Upper lobe of left lung (tissue), 6 donors: ENCODE measurements around the gene GOLM1. TPM values are rescaled to one million over a fixed set of nuclear protein-coding genes. Genes with fewer than 3 reads are reported as not detected.

Experiments used
- ATAC-seq, 2 donors: fragments of 200-7000 bp; cut with Tn5 transposase; one replicate each; pipeline ENCODE4 v1.9.1; 2022; ENCODE audit warnings: mild to moderate bottlenecking in 2 of 2, moderate library complexity in 2 of 2; ENCODE audit not compliant: low FRiP score in 2 of 2
- DNase-seq, 2 donors: peaks; one replicate each; pipeline ENCODE4 v3.0.0-alpha.2; 2019 to 2020
- H3K27ac ChIP-seq, 4 donors: fragments of 200-600 bp; sonication (generic); one replicate each; pipeline ENCODE4 v1.5.1; 2016 to 2019
- H3K27me3 ChIP-seq, 4 donors: fragments of 200-600 bp; sonication (generic); one replicate each; pipeline ENCODE4 v1.5.1; 2017 to 2019
- H3K36me3 ChIP-seq, 4 donors: fragments of 200-600 bp; sonication (generic); one replicate each; pipeline ENCODE4 v1.5.1; 2016 to 2019
- H3K4me1 ChIP-seq, 4 donors: fragments of 200-600 bp; sonication (generic); one replicate each; pipeline ENCODE4 v1.5.1; 2018 to 2019
- H3K4me3 ChIP-seq, 4 donors: fragments of 200-600 bp; sonication (generic); one replicate each; pipeline ENCODE4 v1.5.1; 2017 to 2019; ENCODE audit warnings: mild to moderate bottlenecking in 2 of 4, moderate library complexity in 1 of 4
- H3K9me3 ChIP-seq, 4 donors: fragments of 200-600 bp; sonication (generic); one replicate each; pipeline ENCODE4 v1.5.1; 2018 to 2019
- CTCF ChIP-seq, 6 experiments: fragments of 450-650 bp in 4 of 6; fragments of 200-600 bp in 2 of 6; sonication (generic) in 2 of 6; IDR thresholded peaks; one replicate each; pipeline ENCODE4 v1.5.1; 2016 to 2019; ENCODE audit warnings: antibody characterized with exemption in 6 of 6
- EP300 ChIP-seq, 4 donors: sonication (generic); formaldehyde crosslinking; IDR thresholded peaks; one replicate each; pipeline ENCODE4 v1.5.1; 2017; ENCODE audit warnings: antibody characterized with exemption in 4 of 4, control low read depth in 2 of 4
- POLR2A ChIP-seq, 4 donors: fragments of 450-650 bp; IDR thresholded peaks; one replicate each; pipeline ENCODE4 v1.5.1; 2016 to 2017; ENCODE audit warnings: antibody characterized with exemption in 4 of 4, mild to moderate bottlenecking in 2 of 4
- POLR2AphosphoS5 ChIP-seq, 2 donors: sonication (generic); formaldehyde crosslinking; IDR thresholded peaks; one replicate each; pipeline ENCODE4 v1.5.1; 2017; ENCODE audit warnings: antibody characterized with exemption in 2 of 2
- WGBS, 2 donors: methylation state at CpG; one replicate each; pipeline ENCODE4 v1.1.5; 2017 to 2018; 5-methylcytosine and 5-hydroxymethylcytosine counted together
- total RNA-seq, 6 donors: library from RNA; depleted of rRNA in 4 of 6; stranded (reverse); fragments of >200 nt in 4 of 6; gene quantifications; one replicate each; pipeline versions ENCODE4 v1.1.0 to v1.2.1, GENCODE V29; 2016 to 2021
- donor health status: DM: no; HTN: no; CAD: no; lungs with moderate emphysema.
- donor health status: DM: no; HTN: yes; CAD: no; lungs with severe emphysema.

The GOLM1 gene
- total RNA-seq, 6 donors from 2014 or later: 3.1 to 27.5 (median 15.7) TPM

- Histone ChIP-seq H3K9me3 (no peaks in the 10 kb centered on the region), H3K27me3 (no peaks in the 10 kb centered on the region), H3K36me3 (no peaks in the 10 kb centered on the region), H3K4me1 (peaks cover 0 to 9% (median 3%) of the 10 kb centered on the region in 4 donors), H3K27ac (no peak overlapping the region), H3K4me3 (no peak overlapping the region)
- 95 to 100% methylated on average over 1 to 2 of the region's 2 CpGs for WGBS, 2 donors
- no peak for DNase-seq
- no peak for ATAC-seq
- no peak for TF ChIP-seq EP300 (IDR thresholded peaks at IDR 0.05)
- no peak for TF ChIP-seq POLR2A (IDR thresholded peaks at IDR 0.05)
- no peak for TF ChIP-seq POLR2AphosphoS5 (IDR thresholded peaks at IDR 0.05)
- no peak for TF ChIP-seq CTCF (IDR thresholded peaks at IDR 0.05)
Measured at GRCh38 chr9:86122311-86122710, 23.0 kb upstream of the GOLM1 start.

- H3K4me3 ChIP-seq: no peak overlapping the region
- H3K27ac ChIP-seq: no peak overlapping the region
- no peak for ATAC-seq
- H3K4me1 ChIP-seq: no peaks in the 10 kb centered on the region
- DNase-seq: no peak
- 93 to 96% methylated on average over 5 of the region's 5 CpGs for WGBS, 2 donors
- H3K27me3 ChIP-seq: no peaks in the 10 kb centered on the region
- TF ChIP-seq POLR2A (IDR thresholded peaks at IDR 0.05) (no peak), CTCF (IDR thresholded peaks at IDR 0.05) (no peak), EP300 (IDR thresholded peaks at IDR 0.05) (no peak), POLR2AphosphoS5 (IDR thresholded peaks at IDR 0.05) (no peak)
- no peaks in the 10 kb centered on the region for H3K9me3 ChIP-seq
- H3K36me3 ChIP-seq: no peaks in the 10 kb centered on the region
Measured at GRCh38 chr9:86119457-86119856, 20.1 kb upstream of the GOLM1 start.

- Histone ChIP-seq H3K27me3 (no peaks in the 10 kb centered on the region), H3K4me1 (no peaks in the 10 kb centered on the region), H3K27ac (no peak overlapping the region), H3K9me3 (no peaks in the 10 kb centered on the region), H3K4me3 (no peak overlapping the region), H3K36me3 (no peaks in the 10 kb centered on the region)
- WGBS, 2 donors: 70 to 91% methylated on average over 9 of the region's 9 CpGs
- no peak for TF ChIP-seq CTCF (IDR thresholded peaks at IDR 0.05)
- TF ChIP-seq POLR2AphosphoS5 (IDR thresholded peaks at IDR 0.05): no peak
- no peak for TF ChIP-seq POLR2A (IDR thresholded peaks at IDR 0.05)
- no peak for TF ChIP-seq EP300 (IDR thresholded peaks at IDR 0.05)
- DNase-seq: no peak
- no peak for ATAC-seq
Measured at GRCh38 chr9:86116425-86116824, 17.1 kb upstream of the GOLM1 start.

GRCh38 chr9:86115886-86116285 lies 16.5 kb upstream of the GOLM1 start:
- no peak for TF ChIP-seq POLR2A (IDR thresholded peaks at IDR 0.05)
- no peak for TF ChIP-seq CTCF (IDR thresholded peaks at IDR 0.05)
- no peak for TF ChIP-seq POLR2AphosphoS5 (IDR thresholded peaks at IDR 0.05)
- TF ChIP-seq EP300 (IDR thresholded peaks at IDR 0.05): no peak
- no peaks in the 10 kb centered on the region for H3K4me1 ChIP-seq
- no peaks in the 10 kb centered on the region for H3K27me3 ChIP-seq
- H3K9me3 ChIP-seq: no peaks in the 10 kb centered on the region
- no peaks in the 10 kb centered on the region for H3K36me3 ChIP-seq
- 84 to 90% methylated on average over 9 of the region's 9 CpGs for WGBS, 2 donors
- no peak overlapping the region for H3K27ac ChIP-seq
- H3K4me3 ChIP-seq: no peak overlapping the region
- no peak for ATAC-seq
- DNase-seq: no peak

GRCh38 chr9:86112057-86112456 lies 12.7 kb upstream of the GOLM1 start:
- Histone ChIP-seq H3K4me1 (no peaks in the 10 kb centered on the region), H3K27ac (no peak overlapping the region), H3K4me3 (no peak overlapping the region), H3K36me3 (no peaks in the 10 kb centered on the region), H3K9me3 (no peaks in the 10 kb centered on the region), H3K27me3 (no peaks in the 10 kb centered on the region)
- DNase-seq: no peak
- WGBS, 2 donors: 78 to 100% methylated on average over 1 to 5 of the region's 5 CpGs
- no peak for ATAC-seq
- TF ChIP-seq POLR2AphosphoS5 (IDR thresholded peaks at IDR 0.05): no peak
- no peak for TF ChIP-seq EP300 (IDR thresholded peaks at IDR 0.05)
- no peak for TF ChIP-seq POLR2A (IDR thresholded peaks at IDR 0.05)
- no peak for TF ChIP-seq CTCF (IDR thresholded peaks at IDR 0.05)
